NCI-H1417 treated with DMSO at 0.1 percent for 48 hours (cell line): Measurements from ENCODE around the gene ZC3H8.
"Not testable (repeated sequence)": the region's sequence is repeated elsewhere in the genome, so short reads cannot be mapped to it uniquely, and the experiment has no call there.

Source experiments
- DNase-seq: peaks from one replicate; lab custom pipeline; 2025; lab: John Stamatoyannopoulos, UW

Gene ZC3H8

DNA sequence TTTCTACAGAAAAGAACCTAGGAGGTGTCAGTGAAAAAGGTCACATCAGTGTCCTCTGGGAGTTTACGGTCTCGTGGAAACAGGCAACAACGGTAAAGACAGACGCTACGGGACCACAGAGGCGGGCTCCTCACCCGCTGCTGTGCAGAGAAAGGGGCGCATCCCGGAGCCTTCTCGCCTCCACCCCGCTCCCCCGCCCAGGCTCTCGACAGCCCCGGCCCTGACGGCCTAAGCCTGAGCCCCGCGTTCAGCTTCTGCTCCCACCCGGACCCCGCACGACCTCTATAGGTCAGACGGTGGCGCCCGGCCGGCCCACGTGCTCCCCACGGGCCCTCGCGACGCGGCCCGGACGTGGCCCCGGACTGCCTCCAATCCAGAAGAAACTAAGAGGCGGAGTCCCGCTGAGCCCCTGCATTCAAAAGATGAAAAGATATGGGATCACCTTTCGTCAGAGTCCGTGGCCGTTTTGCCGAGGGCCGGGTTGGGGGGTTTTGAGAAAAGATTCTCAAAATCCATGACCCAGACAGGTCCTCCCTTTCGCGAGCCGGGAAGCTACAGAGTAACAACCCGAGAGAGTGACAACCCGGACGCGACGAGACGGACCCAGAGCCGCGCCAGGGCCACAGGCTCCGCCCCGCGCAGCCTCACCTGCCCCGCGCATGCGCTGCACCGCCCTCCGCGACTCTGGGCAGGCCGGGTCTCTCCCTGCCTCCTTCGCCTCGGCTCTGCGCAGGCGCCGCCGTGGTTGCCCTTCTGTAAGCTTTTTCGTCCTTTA, at the start of gene ZC3H8:
TSS of gene ZC3H8 (minus strand) at position 577 of the 775 bp plus-strand sequence. CDS start at position 516, 61 bp downstream.
- DNase-seq: peak; percentile 50

DNA sequence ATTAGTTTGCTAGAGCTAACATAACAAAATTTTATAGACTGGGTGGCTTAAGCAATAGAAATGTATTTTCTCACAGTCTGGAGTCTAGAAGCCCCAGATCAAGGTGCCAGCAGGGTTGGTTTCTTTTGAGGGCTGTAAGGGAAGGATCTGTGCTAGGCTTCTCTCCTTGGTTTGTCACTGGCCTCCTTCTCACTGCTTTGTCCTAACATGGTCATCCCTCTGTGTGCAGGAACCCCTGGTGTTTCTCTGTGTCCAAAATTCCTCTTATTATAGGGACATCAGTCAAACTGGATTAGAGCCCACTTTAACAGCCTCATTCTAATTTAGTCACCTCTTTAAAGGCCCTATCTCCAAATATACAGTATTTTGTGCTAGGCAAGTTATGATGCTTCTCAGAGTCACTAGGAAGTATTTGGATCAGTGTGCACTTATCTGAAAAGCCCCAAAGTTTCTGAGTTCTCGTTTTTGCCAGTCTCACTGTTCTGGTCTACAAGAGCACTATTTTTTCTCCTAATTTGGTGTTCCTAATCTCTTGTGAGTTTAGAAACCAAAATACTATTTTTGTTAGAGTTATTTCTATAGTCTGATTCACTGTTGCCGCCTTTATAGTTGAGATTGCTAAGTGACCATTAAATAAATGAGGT, 49.6 kb upstream of the ZC3H8 start:
- no peak for DNase-seq

DNA sequence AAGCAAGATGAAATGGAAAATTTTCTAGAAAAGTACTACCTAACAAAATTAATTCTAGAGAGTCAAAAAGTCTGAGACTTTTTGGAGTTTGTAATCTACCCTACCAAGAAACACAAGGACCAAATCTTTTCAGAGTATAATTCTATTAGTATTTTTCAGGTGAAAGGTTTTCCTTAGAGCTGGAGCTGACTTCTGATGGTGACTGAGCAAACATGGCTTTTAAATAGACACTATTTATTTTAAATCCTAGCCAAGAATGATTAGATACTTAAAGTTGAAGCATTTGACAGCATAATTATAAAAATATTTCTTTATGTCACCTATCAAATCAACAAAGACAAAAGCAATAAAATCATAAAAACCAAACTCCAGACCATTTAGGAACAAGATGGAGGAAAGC, 47.1 kb upstream of the ZC3H8 start:
- DNase-seq: no peak

- no peak for DNase-seq
These were observed 46.3 kb upstream of the ZC3H8 start for GRCh38 chr2:112301171-112301584.

DNA sequence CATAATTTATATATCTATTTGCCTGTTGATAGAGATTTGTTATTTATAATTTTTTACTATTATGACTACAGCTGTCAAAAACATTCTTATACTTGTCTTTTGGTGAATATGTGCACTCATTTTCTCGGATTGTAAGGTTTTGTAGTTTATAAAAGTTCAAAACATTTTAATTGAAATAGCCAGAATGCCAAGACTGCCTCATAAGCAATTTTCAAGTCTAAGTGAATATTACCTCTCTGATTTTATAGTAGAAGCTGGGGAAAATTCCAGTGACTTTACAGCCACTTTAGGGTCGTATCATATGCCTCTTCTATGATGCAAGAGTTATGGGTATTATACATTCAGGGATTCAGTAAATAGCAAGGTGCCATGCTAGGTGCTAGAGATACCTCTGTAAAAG, 41.6 kb upstream of the ZC3H8 start:
- no peak for DNase-seq

DNA sequence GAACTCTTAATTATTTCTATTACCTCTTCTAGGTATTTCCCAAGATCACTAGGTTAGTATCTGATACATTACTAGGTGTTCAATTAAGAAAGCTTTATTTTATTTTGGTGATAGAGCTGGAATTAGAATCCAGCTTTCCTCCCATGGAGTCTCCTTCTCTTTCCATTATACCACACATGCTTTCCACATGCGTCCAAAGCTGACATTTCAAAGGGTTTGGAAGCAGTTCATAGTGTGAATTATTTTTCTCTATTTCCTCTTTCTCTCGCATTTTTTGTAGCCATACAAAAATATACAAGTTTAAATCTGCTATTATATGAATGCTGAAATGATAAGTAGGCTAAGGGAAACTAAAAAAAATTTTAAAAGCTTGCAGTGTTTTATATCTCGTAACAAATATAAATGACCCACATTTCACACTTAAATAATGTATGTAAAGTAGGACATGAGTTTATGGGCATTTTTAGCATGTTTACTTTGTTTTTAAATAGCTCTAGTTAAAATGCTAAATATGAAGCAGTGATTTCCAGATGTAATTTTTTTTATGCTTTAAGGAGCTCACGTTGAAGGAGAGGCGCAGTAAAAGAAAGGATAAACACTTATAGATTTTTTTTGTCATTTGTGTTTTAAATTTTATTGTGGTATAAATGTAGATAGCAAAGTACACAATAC, 40.7 kb upstream of the ZC3H8 start:
- no peak for DNase-seq

- no peak for DNase-seq
These were observed 39.0 kb upstream of the ZC3H8 start for GRCh38 chr2:112293636-112294401.

DNA sequence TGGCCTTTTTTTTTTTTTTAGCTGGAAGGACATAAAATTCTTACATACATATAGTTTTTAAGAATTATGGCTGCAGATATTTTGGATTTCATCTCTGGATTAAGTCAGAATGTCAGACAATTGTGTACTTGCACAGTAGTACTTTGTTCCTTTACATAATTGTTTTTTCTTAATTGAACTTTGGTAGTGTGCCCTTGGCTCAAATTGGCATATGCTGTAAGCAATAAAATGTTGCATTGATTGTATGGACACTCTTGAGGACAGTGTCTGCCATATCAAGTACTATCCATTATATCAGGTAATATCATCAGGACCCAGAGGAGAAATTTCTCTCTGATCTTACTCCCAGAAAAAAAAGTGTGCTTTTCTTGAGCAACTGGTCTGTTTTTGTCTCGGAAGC, 35.8 kb upstream of the ZC3H8 start:
- no peak for DNase-seq

- DNase-seq: no peak
These were observed 35.2 kb upstream of the ZC3H8 start for GRCh38 chr2:112290088-112290487.

GRCh38 chr2:112283535-112283934, 28.7 kb upstream of the ZC3H8 start:
- not testable (repeated sequence) for DNase-seq

DNA sequence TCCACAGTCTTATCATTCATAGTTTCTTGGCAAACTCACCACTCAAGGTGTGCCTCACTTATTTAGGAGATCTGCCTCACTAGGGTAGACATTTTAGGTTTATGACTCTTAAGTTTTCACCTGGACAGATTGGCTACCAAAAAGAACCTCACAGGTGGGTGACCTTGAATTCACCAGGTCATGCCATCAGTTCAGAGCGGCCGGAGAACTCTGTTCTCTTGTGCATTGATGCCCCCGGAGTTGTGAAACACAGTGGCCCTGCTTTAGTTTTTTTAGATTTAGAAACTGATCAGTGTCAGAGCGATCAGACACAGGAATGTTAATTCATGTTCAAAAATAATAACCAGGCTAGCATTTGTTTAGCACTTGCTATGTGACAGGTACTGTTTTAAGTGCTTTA, 27.2 kb upstream of the ZC3H8 start:
- not testable (repeated sequence) for DNase-seq

DNA sequence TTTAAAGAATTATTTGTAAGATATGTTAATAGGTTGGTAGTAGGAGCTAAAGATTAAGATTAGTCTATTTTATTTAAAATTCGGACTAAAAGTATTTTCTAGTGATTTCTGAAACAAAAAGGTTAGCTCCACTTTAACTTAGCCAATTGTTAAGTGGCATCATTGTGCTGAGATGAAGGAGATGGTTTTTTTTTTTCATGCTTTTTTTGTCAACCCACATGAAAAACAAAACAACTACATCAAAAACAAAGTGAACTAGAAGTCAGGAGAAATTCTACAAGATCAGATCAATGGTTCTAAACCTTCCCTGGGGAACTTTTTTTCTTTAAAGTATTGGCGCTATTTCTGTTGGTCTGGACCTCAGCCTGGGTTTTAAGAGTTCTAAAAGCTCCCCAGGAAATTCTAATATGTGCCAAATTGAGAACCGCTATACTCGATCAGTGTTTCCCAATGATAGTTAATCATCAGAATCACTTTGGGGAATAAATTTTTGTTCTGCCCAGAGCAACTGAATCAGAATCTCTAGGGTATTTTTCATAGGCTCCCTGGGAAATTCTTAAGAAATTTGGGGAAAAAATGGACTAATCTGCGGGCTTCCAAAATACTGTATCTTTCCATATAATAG, 22.9 kb upstream of the ZC3H8 start:
- DNase-seq: no peak

- DNase-seq: no peak
These were observed 22.1 kb upstream of the ZC3H8 start for GRCh38 chr2:112276954-112277353.

- no peak for DNase-seq
These were observed 21.3 kb upstream of the ZC3H8 start for GRCh38 chr2:112275887-112276773.

DNA sequence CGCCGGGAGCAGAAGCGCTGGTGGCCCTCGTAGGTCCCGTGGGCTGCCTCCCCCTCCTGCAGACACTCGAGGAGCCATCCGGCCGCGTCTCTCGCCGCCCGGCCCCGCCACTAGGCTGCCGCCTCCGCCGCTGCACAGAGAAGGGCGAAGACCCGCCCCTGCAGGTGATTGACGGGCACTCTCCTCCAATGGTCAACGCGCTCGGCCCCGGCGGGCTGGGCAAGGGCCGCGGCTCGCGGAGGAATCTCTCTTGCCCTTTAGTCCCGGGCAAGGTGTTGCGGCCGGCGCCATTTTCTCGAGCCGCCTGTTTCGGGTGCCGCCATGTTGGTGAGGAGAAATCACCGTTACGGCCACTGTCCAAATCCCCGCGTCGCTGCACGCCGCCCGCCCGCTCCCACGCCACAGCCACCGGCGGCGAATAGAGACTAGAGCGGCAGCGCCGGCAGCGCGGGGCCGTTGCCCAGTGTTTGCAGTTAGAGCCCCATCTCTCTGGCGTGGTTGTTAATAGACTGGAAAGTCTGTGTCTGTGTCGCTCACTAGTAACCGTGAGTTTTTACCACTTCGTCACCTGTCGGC, 20.6 kb upstream of the ZC3H8 start, which contains the start of gene ZC3H6:
TSS of gene ZC3H6 (plus strand) at position 287 of the 576 bp plus-strand sequence. CDS start 398 bp downstream, outside the sequence.
- peak; percentile 87 for DNase-seq

DNA sequence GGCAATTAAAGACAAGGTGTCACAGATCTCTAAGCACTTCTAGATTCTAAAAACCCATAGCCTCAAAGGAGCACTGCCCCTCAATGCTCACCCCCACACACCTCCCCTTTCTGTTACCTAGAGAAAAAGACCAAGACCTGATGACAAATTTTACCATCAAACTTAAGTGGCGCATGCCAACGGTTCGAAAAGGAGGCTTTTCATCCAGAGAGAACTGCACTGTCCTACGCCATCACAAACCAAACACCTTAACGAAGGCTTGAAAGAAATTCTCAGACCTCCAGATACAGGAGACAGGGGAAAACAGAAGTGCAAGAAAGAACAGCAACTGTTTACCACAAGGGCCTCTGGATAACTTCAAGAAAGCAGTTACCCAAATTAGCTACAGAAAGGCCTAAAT, 18.5 kb upstream of the ZC3H8 start:
- no peak for DNase-seq

DNA sequence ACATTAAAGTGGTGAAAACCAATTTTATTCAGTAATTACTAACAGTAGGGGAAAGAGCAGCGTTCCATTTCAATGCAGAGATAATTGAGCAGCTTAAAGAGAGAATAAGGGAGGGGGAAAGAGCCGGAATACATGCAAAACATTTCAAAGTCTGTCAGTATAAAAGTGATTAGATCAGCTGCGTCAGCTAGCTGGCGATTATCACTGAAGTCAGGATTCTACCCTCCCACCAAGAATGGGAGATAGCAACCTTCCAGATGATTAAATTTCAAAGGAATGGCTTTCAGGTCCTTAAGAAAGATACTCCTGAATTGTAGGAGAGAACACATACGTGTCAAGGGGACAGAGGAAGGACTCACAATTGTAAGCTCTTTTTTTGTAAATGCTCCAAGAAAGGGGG, 17.8 kb upstream of the ZC3H8 start:
- no peak for DNase-seq

- DNase-seq: no peak
These were observed 13.7 kb upstream of the ZC3H8 start for GRCh38 chr2:112268547-112268946.

GRCh38 chr2:112262876-112263275, 8.0 kb upstream of the ZC3H8 start:
- no peak for DNase-seq

GRCh38 chr2:112260295-112260625, 5.4 kb upstream of the ZC3H8 start:
- no peak for DNase-seq
